ENCODE measurements around the gene RBM4.
"Not testable (repeated sequence)": the region's sequence is repeated elsewhere in the genome, so short reads cannot be mapped to it uniquely, and the experiment has no call there.

Gene RBM4, protein sequence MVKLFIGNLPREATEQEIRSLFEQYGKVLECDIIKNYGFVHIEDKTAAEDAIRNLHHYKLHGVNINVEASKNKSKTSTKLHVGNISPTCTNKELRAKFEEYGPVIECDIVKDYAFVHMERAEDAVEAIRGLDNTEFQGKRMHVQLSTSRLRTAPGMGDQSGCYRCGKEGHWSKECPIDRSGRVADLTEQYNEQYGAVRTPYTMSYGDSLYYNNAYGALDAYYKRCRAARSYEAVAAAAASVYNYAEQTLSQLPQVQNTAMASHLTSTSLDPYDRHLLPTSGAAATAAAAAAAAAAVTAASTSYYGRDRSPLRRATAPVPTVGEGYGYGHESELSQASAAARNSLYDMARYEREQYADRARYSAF

DNA sequence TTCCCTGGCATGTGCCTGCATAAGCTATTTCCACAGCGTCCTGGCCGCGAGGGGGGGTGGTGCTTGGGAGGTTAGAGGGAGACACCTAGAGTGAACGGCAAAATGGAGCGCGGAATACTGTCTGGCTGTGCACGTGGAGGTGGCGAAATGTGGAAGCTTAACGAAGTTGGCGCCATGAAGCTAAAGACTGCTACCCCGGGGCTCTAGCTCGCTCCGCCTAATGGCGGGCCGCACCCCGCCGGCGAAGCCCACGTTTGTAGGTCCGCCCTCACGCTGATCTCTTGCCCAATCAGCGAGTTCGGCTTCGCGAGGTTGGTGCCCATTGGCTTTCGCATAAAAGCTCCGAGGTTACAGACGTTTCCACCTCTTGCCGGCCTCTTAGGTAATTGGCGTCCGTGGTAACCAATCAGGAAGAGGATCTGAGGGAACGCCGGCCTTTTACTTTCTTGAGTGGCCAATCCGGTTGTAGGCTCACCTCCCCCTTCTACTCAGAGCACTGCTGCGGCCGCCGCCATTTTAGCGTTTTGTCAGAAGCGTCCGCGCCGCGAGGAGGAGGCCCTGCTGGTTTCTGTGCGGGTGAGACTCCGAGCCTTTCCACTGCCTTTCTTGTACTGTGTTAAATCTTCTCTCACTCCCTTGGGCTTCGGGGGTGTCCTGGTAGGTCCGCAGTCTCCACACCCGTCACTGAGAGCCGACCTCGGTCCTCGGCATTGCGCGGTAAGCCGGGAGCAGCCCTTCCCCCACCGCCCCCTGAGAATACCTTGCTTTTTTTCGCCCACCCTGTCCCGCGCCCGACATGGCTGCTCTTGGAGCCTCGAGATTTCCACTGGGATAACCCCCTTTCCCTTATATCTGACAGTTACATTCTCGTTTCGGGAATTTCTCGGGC is at the start of gene RBM4:
TSS of gene RBM4 (plus strand) at position 527 of the 889 bp plus-strand sequence. CDS start 1,009 bp downstream, outside the sequence.
- peak; percentile 99 for DNase-seq

DNA sequence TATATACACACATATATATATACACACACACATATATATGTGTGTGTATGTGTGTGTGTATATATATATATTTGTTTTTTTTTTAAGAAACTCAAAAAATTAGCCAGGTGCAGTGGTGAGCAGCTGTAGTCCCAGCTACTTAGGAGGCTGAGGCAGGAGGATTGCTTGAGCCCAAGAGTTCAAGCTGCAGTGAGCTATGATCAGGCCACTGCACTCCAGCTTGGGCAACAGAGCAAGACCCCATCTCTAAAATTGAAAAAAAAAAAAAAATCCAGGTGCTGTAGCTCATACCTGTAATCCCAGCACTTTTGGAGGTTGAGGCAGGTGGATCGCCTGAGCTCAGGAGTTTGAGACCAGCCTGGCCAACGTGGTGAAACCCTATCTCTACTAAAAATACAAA is 49.2 kb upstream of the RBM4 start:
- not testable (repeated sequence) for DNase-seq

DNA sequence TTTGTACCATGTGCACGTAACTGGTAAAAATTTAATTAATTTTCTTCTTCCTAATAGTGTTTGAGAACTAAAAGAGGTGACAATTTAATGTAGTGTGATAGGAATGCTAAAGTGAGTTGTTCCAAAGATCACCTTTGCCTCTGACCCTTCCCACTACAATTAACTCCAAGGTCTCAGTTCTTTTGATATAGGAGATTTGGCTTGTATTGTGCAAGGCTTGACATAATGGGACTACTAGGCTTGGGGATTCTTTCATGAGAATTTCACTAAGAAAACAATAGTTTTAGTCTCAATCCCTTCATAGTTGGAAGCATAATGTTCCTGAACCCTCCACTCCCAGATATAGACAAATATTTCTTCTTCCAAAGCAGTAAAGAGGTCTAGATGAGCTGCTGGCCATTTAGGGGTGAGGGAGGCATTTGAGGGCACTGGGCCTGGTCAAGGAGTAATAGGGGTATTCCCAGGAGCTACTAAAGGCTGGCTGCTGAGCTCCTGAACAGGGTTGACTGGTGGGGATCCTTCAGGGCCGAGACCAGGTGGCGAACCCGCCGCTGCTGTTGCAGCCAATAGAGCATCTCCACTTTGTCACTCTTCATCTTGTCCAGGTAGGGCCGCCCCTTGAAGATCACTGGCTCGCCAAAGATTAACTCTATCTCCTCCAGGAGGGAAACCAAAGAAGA is 48.4 kb upstream of the RBM4 start:
- no peak for DNase-seq

DNA sequence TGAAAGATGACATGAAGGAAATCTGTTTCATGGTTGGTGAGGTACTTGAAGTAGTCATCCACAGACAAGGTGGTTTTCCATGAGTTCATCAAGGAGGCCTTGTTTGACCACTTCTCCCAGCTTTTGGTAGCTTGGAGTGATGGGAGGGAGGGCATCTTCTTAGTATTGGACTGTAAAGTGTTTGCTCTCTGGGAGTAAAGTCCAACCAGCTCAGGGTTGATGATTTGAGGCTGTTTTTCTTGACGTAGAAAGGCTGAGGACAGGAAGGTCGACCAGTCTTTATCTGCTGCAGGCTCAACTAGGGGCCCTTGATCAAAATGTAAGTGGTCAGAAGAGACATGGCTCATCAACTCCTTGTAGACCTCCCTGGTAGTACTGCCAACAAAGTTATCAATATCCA is 47.3 kb upstream of the RBM4 start:
- no peak for DNase-seq

DNA sequence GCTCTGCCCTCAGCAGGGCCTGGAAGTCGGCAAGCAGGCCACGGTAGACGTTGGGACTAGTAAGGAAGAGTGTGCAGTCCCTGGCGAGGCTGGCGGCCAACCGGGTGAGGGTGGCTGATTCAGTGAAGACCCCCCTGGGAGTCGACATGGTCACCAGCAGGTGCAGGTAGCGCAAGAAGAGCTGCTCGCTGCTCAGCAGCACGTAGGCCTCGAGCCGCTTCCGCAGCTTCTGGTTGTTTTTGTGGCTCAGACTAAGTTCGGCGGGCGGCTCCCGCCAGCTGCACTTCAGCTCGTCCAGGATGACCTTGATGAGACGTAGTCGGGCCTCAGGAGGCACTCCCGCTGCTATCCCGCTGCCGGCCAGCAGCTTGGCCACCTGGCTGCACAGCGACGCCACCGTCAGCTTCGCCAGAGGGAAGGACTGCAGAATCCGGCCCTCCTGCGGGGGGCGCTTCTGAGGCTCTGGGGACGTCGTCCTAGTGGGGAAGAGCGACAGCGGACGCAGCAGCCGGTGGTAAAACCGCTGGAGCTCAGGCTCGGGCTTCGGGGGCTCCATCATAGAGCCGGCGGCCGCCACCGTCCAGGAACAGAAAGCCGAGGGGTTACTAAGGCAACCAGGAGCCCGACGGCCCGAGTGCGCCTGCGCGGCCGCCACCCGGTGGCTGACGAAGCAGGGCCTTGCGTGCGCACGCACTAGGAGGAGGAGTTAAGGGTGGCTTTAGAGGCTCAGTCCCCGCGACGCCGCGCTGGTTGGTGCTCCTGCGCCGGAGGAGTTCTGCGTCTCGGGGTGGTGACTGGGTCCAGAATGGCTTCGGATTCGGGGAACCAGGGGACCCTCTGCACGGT is 45.8 kb upstream of the RBM4 start, which contains the start of the genes CCDC87 and CCS:
TSS of gene CCDC87 (minus strand) at position 607 of the 846 bp plus-strand sequence. CDS start at position 559, 48 bp downstream.
TSS of gene CCS (plus strand) at position 729 of the 846 bp plus-strand sequence. CDS start at position 806, 77 bp downstream.
- peak; percentile 89 for DNase-seq

DNA sequence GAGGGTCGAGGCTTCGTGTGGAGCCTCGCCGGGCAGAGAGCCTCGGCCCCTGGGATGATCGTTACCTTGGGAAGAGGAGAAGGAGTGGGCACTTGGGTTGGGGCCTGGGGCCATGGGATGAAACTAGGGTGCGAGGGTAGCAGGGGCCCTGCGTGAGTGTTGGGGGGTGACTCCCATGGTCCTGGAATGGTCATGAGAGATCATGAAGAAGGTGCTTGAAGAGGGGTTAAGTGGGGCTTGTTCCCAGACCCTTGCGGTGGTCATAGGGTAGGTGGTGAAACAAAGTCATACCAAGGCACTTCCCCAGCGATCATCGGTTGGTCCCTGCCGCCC is 45.2 kb upstream of the RBM4 start:
- no peak for DNase-seq

DNA sequence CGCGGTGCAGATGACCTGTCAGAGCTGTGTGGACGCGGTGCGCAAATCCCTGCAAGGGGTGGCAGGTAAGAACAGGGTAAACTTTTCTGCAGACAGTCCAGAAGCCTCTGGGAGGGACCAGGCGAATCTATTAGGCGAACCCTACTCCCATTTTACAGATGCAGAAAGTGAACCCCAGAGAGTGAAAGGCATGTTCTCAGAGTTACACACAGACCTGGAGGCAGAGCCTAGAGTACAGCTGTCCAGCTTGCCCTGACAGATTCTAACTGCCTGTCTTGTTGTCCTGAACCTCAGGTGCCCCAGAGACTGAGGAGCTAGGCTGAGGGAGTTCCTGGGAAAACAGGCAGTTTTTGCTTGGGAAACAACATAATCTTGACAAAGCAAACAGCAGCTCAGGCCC is 44.9 kb upstream of the RBM4 start:
- DNase-seq, result no peak

DNA sequence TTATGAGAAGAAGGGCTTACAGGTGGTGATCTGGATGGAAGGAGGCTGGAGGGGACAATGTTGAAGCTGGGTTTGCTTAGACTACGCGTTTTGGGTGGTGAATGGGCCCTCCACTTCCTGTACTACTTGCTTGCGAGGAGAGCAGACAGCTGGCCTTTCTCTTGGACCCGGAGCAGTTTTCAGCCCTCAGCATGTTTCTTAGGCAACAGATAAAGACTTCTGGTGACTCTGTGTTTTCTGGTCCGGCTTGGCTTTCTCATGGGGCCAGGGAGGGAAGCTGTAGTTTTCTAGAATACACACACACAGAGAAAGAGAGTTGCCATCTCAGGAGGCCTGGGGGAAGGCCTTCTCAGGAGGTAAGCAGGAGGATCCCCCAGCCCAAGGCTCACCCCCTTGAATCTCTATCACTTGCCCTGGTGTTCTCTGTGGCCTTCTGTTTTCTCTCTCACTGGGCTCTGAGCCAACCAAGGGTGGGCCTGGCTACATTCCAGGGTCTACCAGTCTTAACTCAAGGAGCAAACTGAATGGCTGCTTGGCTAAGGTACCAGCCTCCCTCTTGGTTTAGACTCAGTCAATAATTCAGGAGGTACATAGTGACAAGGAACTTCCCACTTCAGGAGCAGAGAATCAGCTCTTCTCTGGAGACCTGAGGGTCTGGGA is 43.1 kb upstream of the RBM4 start:
- DNase-seq, result no peak

DNA sequence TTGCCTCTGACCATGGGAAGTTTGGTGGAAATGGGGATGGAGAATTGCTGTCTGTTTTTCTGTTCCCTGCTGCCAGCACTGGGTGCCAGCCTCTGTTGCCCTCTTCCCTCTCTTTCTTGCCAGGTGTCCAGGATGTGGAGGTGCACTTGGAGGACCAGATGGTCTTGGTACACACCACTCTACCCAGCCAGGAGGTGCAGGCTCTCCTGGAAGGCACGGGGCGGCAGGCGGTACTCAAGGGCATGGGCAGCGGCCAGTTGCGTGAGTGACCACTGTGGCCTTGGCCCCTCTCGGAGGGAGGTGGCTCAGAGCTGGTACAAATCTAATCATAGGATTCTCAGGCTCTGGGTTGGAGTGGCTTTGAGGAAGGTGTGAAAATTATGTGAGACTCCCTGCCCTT is 39.5 kb upstream of the RBM4 start:
- DNase-seq, result no peak

DNA sequence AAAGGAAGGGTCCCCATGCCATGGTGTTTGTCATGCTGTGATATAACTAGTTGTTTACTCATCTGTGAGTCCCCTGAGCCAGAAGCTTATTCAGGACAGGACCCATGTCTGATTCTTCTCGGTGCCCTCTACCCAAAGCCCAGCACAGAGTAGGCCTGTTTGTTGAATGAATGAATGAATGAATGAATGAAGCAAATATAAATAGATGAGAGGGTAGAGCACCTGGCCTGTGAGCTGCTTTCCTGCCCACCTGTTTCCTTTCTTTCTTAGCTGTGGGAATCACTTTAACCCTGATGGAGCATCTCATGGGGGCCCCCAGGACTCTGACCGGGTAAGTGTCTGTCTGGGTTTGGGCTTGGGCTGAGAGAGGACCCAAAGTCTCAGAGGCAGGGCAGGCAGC is 38.3 kb upstream of the RBM4 start:
- DNase-seq, result no peak

DNA sequence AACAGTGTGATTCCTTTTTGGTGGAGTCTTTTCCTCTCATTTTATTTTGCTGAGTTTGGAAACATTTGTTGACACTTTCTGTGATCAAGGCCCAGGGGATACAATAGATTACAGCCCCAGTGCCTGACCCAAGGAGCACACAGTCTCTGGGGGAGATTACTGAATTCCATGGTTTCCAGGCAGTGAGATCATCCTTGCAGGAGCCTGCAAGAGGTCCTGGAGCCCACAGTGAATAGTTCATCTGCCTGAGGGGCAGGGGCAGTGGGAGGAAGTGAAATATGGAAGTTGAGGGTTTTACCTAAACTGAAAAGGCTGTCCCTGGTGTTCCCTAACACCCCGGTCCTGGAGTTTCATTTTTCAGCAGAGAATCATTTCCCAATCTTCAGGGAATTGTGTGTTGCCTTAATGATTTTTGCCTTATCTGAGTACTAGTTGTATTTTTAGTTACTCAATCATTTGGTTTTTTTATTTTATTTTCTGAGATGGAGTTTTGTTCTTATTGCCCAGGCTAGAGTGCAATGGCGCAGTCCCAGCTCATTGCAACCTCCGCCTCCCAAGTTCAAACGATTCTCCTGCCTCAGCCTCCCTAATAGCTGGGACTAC is 37.8 kb upstream of the RBM4 start:
- DNase-seq, result no peak

DNA sequence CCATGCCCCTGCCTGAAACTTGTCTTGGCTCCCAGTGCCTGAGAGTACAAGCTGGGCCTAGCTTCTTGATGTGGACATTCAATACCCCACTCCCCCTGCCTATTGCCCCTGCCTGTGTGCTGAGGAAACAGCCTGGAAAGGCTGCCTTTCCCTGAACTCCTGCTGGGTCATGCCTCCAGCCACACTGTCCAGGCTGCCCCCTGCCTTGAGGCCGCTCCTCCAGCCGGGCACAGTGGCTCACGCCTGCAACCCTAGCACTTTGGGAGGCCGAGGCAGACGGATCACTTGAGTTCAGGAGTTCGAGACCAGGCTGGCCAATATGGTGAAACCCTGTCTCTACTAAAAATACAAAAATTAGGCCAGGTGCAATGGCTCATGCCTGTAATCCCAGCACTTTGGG is 35.4 kb upstream of the RBM4 start:
- DNase-seq, result no peak

DNA sequence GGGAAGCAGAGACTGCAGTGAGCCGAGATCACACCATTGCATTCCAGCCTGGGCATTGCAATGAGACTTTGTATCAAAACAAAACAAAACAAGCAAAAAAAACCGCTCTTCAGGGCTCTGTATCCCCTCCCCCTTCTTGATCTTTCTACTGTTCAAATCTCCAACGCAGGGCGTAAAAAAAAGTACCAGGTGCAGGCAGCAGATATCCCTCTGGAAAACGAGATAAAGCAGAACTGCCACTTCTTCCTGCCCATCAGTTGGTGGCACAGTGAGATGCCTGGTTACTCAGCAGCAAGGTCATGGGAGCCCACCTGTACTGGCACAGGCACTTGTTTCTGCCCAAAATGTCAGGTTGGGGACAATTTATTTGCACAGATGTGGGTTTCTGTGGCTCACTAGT is 34.3 kb upstream of the RBM4 start:
- no peak for DNase-seq

DNA sequence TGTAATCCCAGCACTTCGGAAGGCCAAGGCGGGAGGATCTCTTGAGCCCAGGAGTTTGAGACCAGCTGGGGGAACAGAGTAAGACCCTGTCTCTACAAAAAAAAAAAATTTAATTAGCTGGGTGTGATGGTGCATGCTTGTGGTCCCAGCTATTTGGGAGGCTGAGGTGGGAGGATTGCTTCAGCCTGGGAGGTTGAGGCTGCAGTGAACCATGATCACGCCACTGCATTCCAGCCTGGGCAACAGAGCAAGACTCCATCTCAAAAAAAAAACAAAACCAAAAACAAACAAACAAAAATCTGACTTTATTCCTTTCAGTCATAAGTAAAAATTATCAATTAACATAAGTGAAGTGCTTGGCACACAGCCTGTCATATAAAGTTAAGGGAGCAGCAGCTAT is 31.9 kb upstream of the RBM4 start:
- DNase-seq, result not testable (repeated sequence)

DNA sequence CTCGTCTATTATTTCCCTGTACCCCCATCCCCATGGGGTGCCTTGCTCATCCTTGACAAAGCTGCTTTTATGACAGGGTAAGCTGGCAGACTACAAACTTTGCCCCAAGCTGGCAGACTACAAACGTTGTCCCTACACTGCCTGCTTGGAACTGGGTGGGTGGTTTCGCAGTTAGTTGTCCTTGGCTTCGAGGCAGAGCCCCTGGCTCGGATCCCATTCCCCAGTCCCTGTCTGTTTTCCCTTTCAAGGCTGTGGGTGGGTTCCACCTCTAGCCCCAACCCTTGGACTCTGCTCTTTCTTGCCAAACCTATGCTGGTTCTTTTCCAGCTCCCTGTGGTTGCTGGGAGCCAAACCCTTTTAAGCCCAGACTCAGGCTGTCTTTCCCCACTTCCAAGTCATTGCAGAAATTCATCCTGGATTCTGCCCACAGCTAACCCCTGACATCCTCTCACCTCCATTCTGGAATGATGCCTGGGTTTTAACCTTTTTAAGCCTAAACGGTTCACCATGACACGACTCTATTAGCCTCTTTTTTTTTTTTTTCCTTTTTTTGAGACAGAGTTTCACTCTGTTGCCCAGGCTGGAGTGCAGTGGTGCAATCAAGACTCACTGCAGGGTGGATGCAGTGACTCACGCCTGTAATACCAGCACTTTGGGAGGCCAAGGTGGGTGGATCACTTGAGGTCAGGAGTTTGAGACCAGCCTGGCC is 31.2 kb upstream of the RBM4 start:
- DNase-seq, result no peak

DNA sequence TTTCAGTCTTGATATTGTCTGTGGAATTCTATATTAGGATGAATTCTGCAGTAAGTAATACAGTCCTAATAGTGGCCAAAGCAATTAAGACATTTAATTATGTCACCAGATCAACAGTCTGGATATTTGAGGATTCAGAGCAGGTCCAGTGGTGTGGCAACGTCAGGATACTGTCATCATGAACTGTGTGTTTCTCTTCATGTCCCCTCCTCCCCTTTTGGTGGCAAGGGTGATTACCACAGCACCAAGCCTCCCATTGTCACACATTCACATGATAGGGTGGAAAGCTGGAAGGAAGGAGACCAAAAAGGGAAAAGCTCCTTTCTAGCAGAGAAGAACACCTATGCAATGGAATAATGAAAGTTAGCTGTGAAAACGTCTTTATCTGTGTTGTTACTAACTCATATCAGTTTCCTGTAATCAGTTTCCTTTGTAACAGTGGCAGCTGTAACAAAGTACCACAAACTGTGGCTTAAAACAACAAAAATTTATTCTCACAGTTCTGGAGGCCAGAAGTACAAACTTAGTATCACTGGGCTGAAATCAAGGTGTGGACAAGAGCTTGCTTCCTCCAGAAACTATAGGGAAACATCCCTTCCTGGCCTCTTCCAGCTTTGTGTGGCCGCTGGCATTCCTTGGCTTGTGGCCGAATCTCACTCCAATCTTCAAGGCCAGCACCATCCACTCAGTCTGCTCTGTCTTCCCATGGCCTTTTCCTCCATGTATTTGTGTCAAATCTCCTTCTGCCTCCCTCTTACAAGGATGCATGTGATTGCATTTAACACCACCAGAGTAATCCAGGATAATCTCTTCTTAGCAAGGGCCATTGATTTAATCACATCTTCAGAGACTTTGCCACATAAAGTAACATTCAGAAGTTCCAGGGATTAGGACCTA is 28.5 kb upstream of the RBM4 start:
- no peak for DNase-seq

DNA sequence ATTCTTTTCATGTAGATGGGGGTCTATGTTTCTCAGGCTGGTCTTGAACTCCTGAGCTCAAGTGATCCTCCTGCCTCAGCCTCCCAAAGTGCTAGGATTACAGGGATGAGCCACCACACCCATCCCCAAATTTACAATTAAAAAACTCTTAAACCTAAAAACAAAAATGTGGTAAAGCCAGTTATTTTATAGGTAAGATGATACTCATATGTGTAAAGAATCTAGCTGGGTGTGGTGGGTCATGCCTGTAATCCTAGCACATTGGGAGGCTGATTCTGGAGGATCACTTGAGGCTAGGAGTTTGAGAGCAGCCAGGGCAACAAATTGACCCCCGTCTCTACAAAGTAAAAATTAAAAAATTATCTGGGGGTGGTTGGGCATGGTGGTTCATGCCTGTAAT is 26.0 kb upstream of the RBM4 start:
- DNase-seq, result no peak

DNA sequence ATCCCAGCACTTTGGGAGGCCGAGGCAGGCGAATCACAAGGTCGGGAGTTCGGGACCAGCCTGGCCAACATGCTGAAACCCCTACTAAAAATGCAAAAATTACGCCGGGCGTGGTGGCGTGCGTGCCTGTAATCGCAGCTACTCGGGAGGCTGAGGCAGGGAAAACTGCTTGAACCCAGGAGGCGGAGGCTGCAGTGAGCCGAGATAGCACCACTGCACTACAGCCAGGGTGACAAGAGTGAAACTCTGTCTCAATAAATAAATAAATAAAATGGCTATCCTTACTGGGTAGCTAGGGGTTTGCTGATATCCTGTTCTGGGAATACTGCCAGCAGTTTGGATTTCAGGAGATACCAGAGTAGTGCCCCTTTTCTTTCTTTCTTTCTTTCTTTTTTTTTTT is 24.4 kb upstream of the RBM4 start:
- no peak for DNase-seq

DNA sequence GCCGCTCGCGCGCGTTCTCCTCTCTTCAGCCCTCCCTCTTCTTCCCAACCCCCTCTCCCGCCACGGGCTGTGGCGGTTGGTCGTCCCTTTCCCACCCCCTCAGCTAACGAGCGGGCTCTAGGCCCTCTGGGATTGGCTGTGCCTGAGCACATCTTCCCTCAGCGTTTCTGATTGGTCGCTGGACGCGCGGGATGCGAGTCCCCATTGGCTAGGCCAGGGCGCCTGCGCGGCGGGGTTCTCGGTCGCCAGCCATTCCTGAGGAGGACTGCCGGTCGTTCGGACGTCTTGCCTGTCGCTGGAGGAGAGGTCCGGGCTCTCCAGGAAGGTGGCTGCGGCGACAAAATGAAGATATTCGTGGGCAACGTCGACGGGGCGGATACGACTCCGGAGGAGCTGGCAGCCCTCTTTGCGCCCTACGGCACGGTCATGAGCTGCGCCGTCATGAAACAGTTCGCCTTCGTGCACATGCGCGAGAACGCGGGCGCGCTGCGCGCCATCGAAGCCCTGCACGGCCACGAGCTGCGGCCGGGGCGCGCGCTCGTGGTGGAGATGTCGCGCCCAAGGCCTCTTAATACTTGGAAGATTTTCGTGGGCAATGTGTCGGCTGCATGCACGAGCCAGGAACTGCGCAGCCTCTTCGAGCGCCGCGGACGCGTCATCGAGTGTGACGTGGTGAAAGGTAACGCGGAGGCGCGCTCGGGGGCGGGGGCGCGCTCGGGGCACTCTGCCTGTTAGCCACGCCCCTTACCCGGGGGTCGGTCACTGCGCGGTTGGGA is 21.9 kb upstream of the RBM4 start, which contains the start of gene RBM14:
TSS of gene RBM14 (plus strand) at position 252 of the 776 bp plus-strand sequence. CDS start at position 343, 91 bp downstream.
- DNase-seq, result peak; percentile 98
